GM06990 (cell line): ENCODE measurements around the gene SYNM.

ENCODE experiments used
- DNase-seq: peaks from one replicate; pipeline ENCODE4 v3.0.0-alpha.2; 2011; ENCODE audit not compliant: insufficient read length; ENCODE audit errors: extremely low read depth
- H3K27me3 ChIP-seq: replicated peaks from 2 replicates; pipeline ENCODE4 v1.6.0; 2011; ENCODE audit warnings: low read length; ENCODE audit not compliant: control insufficient read depth, insufficient read depth
- H3K36me3 ChIP-seq: 2 replicates; pipeline ENCODE4 v1.5.1; 2011; ENCODE audit warnings: low read length; ENCODE audit not compliant: control insufficient read depth, insufficient read depth
- H3K4me3 ChIP-seq: replicated peaks from 2 replicates; pipeline ENCODE4 v1.5.1; 2011; ENCODE audit warnings: low read depth, mild to moderate bottlenecking, control low read depth, low read length
- CTCF ChIP-seq: IDR thresholded peaks from 2 replicates; pipeline ENCODE4 v1.5.1; 2011; ENCODE audit warnings: low read length, control low read depth, mild to moderate bottlenecking, inconsistent platforms; ENCODE audit not compliant: insufficient read depth, poor library complexity, severe bottlenecking

The SYNM gene

GRCh38 chr15:99118258-99118632 lies 13.4 kb downstream of the SYNM start:
- TF ChIP-seq CTCF = no peak
- DNase-seq = no peak
- H3K27me3 ChIP-seq = no peaks in the 10 kb centered on the region
- H3K36me3 ChIP-seq = no peaks in the 10 kb centered on the region
- no peak overlapping the region for H3K4me3 ChIP-seq

- TF ChIP-seq CTCF = no peak
Measured at GRCh38 chr15:99118801-99119546, 14.1 kb downstream of the SYNM start.

GRCh38 chr15:99120050-99120777 lies 15.3 kb downstream of the SYNM start:
- TF ChIP-seq CTCF = no peak
- Histone ChIP-seq H3K4me3 (no peak overlapping the region), H3K36me3 (no peaks in the 10 kb centered on the region), H3K27me3 (no peaks in the 10 kb centered on the region)
- DNase-seq = no peak

More at GRCh38 chr15:99118801-99119546, 14.1 kb downstream of the SYNM start:
- Histone ChIP-seq H3K4me3 (no peak overlapping the region), H3K27me3 (no peaks in the 10 kb centered on the region), H3K36me3 (no peaks in the 10 kb centered on the region)
- no peak for DNase-seq

GRCh38 chr15:99121207-99121606 lies 16.3 kb downstream of the SYNM start:
- H3K36me3 ChIP-seq = no peaks in the 10 kb centered on the region
- no peak for TF ChIP-seq CTCF
- H3K4me3 ChIP-seq = no peak overlapping the region
- no peak for DNase-seq
- H3K27me3 ChIP-seq = no peaks in the 10 kb centered on the region

- TF ChIP-seq CTCF = no peak
- no peak for DNase-seq
- Histone ChIP-seq H3K27me3 (no peaks in the 10 kb centered on the region), H3K36me3 (no peaks in the 10 kb centered on the region), H3K4me3 (no peak overlapping the region)
Measured at GRCh38 chr15:99121691-99122410, 17.0 kb downstream of the SYNM start.
